Measurements from ENCODE around the gene TMEM52.

DNA sequence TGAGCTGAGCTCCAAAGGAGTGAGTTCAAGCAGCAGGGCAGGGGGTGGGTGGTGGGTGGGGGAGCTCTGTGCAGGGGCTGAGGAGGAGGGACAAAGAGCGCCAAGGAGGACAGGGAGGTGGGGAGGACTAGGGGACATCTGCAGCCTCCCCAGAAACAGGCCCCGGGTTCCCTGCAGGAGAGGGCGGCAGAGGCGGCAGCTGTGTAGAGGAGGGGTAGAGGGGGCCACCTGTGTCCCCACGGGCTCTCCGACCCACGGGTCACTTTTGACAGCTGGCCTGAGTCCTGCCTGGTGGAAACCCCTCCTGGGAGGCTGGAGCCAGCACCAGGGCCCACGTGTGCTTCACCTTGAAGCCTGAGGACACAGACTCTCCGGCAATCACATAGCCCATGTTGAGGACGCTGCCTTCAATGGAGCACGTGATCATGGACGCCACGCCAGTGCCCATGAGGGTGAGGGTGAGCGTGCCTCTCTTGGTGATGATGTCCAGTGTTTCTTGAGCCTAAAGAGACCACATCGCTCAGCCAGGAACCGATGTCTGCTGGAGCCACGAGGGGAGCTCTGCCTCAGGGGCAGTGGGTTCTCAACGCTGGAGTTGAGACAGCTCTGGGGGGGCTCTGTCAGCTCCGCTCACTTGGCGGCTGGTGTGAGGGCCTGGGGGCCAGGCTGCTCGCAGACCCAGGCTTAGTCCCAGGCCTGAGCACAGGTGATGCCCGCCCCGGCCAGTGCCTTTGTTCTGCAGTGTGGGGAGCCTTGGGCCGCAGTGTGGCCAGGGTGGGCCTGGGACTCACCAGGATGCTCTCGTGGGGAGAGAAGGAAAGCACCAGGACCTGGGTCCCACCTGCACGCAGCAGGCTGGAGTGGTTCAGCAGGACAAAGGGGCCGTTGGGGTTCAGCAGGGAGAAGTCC is 6.6 kb upstream of the TMEM52 start:
- TF ChIP-seq, protein P1, sequence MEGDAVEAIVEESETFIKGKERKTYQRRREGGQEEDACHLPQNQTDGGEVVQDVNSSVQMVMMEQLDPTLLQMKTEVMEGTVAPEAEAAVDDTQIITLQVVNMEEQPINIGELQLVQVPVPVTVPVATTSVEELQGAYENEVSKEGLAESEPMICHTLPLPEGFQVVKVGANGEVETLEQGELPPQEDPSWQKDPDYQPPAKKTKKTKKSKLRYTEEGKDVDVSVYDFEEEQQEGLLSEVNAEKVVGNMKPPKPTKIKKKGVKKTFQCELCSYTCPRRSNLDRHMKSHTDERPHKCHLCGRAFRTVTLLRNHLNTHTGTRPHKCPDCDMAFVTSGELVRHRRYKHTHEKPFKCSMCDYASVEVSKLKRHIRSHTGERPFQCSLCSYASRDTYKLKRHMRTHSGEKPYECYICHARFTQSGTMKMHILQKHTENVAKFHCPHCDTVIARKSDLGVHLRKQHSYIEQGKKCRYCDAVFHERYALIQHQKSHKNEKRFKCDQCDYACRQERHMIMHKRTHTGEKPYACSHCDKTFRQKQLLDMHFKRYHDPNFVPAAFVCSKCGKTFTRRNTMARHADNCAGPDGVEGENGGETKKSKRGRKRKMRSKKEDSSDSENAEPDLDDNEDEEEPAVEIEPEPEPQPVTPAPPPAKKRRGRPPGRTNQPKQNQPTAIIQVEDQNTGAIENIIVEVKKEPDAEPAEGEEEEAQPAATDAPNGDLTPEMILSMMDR (IDR thresholded peaks at IDR 0.05; ENCODE audit: low read length) = no peak
- TF ChIP-seq EZH2 (optimal IDR thresholded peaks at IDR 0.05; ENCODE audit: low read depth, low read length) = no peak
- TF ChIP-seq EZH2phosphoT487 (IDR thresholded peaks at IDR 0.05; ENCODE audit: low read length) = no peak
